Activated T-cell treated with anti-CD3 and anti-CD28 coated beads for 24 hours (primary cell): ENCODE data around the gene GOLGA6B.
"Not testable (repeated sequence)": the region's sequence is repeated elsewhere in the genome, so short reads cannot be mapped to it uniquely, and the experiment has no call there.

Experiments used
- DNase-seq: peaks from one replicate; pipeline ENCODE4 v3.0.0-alpha.2; 2020; ENCODE audit warnings: low read depth

GOLGA6B gene

GRCh38 chr15:72669803-72670202 lies 15.3 kb downstream of the GOLGA6B start:
- DNase-seq, result not testable (repeated sequence)

- peak; percentile 66 for DNase-seq
These were observed 16.3 kb downstream of the GOLGA6B start for GRCh38 chr15:72670656-72671352.

- DNase-seq, result no peak
These were observed 17.0 kb downstream of the GOLGA6B start for GRCh38 chr15:72671525-72671924.

GRCh38 chr15:72676838-72677237 lies 22.3 kb downstream of the GOLGA6B start:
- no peak for DNase-seq

DNA sequence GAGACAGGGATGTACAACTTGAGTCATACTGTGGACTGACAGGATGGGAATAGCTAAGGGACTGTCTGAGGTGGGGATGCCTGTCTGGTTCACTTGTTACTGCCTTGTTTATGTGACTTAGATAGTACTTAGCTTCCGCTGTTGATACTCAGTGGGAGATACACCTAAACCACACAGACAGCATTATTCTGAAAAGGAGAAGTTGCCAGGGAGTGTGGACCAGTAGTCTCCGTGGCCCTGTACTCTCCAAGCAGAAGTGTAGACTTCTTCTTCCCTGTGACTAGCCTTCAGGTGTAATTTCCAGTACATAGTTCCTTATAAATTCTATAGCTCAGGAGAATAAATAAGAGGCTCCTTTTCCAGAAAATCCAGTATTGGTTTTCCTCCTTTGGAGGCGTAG lies 26.4 kb downstream of the GOLGA6B start:
- DNase-seq, result no peak

DNA sequence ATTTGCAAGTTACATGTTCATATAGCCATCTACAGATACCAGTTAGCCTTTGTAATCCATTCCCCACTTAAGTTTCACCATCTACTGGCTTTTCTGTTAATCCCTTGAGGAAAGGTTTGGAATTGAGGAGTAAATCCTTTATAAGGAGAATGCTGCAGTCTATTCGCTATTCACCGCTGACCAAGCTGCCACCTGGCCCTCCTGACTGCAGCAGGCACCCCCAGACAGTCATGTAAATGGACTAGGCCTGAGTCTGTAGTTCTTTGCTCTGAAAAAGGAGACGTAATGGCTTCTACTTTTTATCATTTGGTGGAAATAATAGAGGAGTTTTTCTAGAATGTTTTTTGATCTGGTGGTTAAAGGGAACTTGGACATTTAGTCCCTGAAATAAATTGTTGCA lies 28.3 kb downstream of the GOLGA6B start:
- no peak for DNase-seq

DNA sequence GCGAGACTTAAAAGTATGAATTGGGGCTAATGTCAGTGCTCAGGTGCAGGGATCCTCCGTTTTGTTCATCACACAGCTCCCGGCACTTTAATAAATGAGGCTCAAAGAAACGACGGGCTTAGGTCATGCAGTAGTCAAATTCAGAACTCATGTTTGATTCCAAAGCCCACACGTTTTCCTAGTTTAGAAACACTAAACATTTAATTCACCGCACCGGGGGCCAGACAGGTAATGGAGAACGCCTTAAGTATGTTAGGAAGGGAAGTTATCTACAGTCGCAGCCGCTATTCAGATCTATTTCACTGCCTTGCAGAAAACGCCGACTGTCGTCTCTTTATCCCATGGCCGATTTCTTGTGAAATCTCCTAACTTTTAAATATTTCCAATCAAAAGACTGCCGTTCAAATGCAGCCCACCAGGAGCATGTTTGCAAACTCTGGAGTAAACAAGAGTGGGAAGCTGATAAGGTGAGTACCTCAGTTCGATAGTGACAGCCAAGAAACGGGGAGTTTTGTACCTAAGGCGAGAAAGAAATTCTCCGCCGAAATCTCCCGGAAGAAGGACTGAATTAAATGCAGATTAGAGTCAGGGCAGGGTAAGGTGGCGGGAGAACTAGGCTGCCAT lies 30.9 kb downstream of the GOLGA6B start:
- DNase-seq, result no peak

GRCh38 chr15:72685925-72686794 lies 31.7 kb downstream of the GOLGA6B start, which contains the start of the genes BBS4 and HIGD2B:
BBS4 (plus strand) TSS chr15:72686207; CDS start chr15:72686228, 21 bp downstream.
HIGD2B (minus strand) TSS chr15:72686182; CDS start chr15:72676374, 9,808 bp downstream.
- DNase-seq, result peak; percentile 83

DNA sequence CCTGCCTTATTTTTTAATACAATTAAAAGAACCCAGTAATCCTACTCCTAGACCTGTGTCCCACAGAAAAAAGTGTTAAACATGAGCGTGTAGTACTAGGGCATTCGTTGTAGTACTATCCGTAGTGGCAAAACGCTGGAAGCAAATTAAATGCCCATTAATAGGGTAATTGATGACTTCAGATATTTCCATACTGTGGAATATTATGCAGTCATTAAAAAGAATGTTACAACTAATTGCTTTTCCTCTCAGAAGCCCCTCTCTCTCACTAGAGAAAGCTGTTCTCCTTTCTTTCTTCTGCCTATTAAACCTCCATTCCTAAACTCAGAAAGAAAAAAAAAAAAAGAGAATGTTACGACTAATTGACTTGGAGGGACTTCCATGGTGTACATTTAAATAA lies 34.2 kb downstream of the GOLGA6B start:
- DNase-seq, result no peak

- DNase-seq, result no peak
These were observed 36.4 kb downstream of the GOLGA6B start for GRCh38 chr15:72690938-72691337.

DNA sequence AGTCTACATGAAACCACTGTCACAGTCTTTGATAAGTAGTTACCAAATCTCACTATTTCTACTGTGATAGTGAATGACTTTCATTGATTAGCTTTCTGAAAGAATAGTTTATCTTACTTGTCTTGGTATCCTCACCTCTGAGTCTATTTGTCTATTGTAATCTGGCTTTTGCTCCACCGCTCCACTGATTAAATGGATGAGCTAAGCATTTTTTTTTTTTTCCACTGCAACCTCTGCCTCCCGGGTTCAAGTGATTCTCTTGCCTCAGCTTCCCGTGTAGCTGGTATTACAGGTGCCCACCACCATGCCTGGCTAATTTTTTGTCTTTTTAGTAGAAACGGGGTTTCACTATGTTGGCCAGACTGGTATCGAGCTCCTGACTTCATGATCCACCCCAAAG lies 44.4 kb downstream of the GOLGA6B start:
- DNase-seq, result no peak

DNA sequence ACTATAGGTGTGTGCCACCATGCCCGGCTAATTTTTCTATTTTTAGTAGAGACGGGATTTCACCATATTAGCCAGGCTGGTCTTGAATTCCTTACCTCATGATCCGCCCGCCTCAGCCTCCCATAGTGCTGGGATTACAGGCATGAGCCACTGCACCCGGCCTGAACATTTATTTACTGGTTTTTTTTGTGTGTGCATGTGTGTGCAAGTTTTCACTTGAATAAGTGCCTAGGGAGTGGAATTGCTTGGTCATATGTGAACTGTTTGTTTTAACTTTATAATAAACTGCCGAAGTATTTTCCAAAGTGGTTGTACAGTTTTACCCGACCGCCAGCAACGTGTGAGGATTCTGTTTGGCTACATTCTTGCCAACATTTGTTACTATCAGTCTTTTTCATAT lies 45.6 kb downstream of the GOLGA6B start:
- no peak for DNase-seq

DNA sequence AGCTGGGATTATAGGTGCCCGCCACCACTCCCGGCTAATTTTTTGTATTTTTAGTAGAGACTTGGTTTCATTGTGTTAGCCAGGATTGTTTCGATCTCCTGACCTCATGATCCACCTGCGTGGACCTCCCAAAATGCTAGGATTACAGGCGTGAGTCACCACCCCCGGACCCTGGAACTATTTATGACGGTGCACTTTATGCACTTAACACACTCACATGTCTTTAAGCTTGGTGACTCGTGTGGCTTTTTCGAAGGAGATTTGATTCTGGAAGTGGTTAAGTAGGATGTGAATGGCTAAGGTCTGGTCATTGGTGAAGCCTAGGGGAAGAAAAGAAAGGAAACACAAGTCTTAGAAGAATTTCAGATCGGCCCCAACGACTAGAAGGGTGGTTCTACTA lies 51.8 kb downstream of the GOLGA6B start:
- no peak for DNase-seq

- not testable (repeated sequence) for DNase-seq
These were observed 54.2 kb downstream of the GOLGA6B start for GRCh38 chr15:72708551-72709303.
